Suprapubic skin (tissue), 4 donors: Measurements from ENCODE around the gene PRKCE.

Experiments
- CTCF ChIP-seq, 2 donors: fragments of 200-600 bp in 1 of 2; fragments of 450-650 bp in 1 of 2; sonication (generic) in 1 of 2; IDR thresholded peaks; one replicate each; pipeline ENCODE4 v1.5.1; 2016 to 2019; ENCODE audit warnings: antibody characterized with exemption in 2 of 2, mild to moderate bottlenecking in 1 of 2, moderate library complexity in 1 of 2
- EP300 ChIP-seq: sonication (generic); formaldehyde crosslinking; IDR thresholded peaks from one replicate; pipeline ENCODE4 v1.6.1; 2017; ENCODE audit warnings: antibody characterized with exemption
- POLR2A ChIP-seq, 2 donors: fragments of 450-650 bp; IDR thresholded peaks; one replicate each; pipeline ENCODE4 v1.6.1; 2017; ENCODE audit warnings: antibody characterized with exemption in 2 of 2, mild to moderate bottlenecking in 2 of 2, moderate library complexity in 2 of 2
- POLR2AphosphoS5 ChIP-seq, 3 donors: sonication (generic); formaldehyde crosslinking; IDR thresholded peaks; one replicate each; pipeline ENCODE4 v1.6.1; 2017; ENCODE audit warnings: antibody characterized with exemption in 3 of 3

DNA sequence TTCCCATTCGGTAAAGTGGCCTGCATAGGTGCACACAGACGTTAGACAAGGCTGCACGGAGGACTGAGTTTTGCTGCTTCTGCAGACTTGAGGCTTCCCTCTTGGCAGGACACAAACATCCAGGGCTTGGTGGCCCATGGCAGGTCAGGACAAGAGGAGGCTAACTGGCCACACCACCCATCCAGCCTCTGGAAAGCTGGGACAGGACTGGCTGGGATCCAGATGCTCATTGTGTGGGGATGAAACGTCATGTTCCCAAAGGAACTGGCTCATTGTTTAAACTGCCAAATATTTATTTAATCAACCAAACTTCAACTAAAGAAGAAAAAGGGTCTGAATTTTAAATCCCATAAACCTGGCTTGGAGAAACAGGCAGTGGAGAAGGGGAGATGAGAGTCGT, 406.7 kb downstream of the PRKCE start:
- TF ChIP-seq CTCF (IDR thresholded peaks at IDR 0.05) (no peak), POLR2A (IDR thresholded peaks at IDR 0.05) (no peak), EP300 (no peak), POLR2AphosphoS5 (IDR thresholded peaks at IDR 0.05) (no peak)
